ENCODE results near the gene DHRS2. TPM values are rescaled to one million over a fixed set of nuclear protein-coding genes. Genes with fewer than 3 reads are reported as not detected.

DHRS2 gene
- total and polyA plus RNA-seq, 2 of the 4 experiments (the other 2 are of a cell fraction), result 0.12 to 0.18 TPM

DNA sequence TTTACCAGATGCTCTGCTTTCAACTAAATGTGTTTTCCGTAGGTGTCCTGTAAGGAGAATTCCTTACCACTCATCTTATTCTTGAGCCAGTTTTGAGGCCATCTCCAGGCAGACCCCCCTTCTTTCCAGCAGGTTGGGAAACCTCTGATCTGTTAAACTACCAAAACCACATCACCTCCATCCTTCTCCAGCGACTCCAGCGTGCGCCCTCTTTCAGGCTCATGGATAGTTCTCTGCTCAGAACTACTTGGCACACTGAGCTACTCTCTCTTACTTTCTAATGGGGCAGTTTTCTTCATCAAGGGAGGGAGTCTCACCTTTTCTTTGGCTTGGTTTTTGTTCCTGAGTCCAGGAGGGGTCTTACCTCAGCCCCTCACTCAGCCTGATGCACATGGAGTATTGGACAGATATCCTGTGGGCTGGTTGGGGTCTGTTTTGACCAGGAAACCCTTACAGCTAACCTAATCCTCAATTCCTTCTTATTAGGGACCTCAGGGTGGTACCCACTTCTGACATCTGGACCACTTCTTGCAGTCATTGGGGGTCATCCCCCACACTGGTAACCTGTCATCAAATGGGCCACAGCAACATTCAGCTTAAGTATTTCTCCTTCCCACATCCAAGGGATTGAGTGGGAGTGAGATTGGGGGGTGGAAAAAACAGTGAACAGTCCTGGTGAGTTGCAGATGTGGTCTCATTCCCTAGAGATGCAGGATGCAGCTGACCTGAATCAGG lies 5.2 kb downstream of the DHRS2 start:
- in situ Hi-C loops (cut with MboI; ENCODE audit: low sequenced_read_pairs) (no loop called here), dilution Hi-C loops (cut with HindIII; ENCODE audit: low sequenced_read_pairs, unreplicated experiment) (no loop called here), intact Hi-C loops (cut with micrococcal nuclease) (no loop called here)
- Histone ChIP-seq H3K4me1 (ENCODE audit: control insufficient read depth, insufficient read depth, low read length) (no peaks in the 10 kb centered on the region), H4K5ac (ENCODE audit: low read depth, low read length) (no peak overlapping the region), H3K18ac (ENCODE audit: low read depth, low read length) (no peak overlapping the region), H3K4me2 (ENCODE audit: low read depth, low read length) (no peak overlapping the region), H2BK120ac (ENCODE audit: low read depth, low read length) (no peak overlapping the region), H2AK9ac (replicated peaks; ENCODE audit: low read depth, low read length, poor library complexity) (no peak overlapping the region), H3K27ac (ENCODE audit: insufficient read depth, low read length) (no peak overlapping the region), H3K4me3 (ENCODE audit: insufficient read depth, low read depth, low read length) (no peak overlapping the region), H3K23ac (ENCODE audit: low read depth, low read length) (no peak overlapping the region), H2AK5ac (ENCODE audit: low read depth, low read length) (no peak overlapping the region), H3K79me1 (ENCODE audit: low read depth in 1 of 2, low read length in 2 of 2) (no peaks in the 10 kb centered on the region), H3K27me3 (ENCODE audit: control insufficient read depth, insufficient read depth, low read length) (no peaks in the 10 kb centered on the region; the same call in 1 of the 2 replicates), H3K36me3 (ENCODE audit: control insufficient read depth, insufficient read depth, low read length) (no peaks in the 10 kb centered on the region), H4K8ac (ENCODE audit: low read depth in 2 of 2, low read length in 2 of 2) (no peak overlapping the region), H3K9me3 (ENCODE audit: control insufficient read depth, insufficient read depth, low read length) (no peaks in the 10 kb centered on the region), H2AFZ (replicated peaks; ENCODE audit: low read length, poor library complexity) (no peak overlapping the region), H4K20me1 (ENCODE audit: insufficient read depth, low read length) (no peaks in the 10 kb centered on the region), H3K9me1 (ENCODE audit: insufficient read depth, low read length) (no peaks in the 10 kb centered on the region), H3K56ac (ENCODE audit: extremely low read depth, insufficient read depth, low read length) (no peak overlapping the region), H2BK20ac (ENCODE audit: low read depth, low read length) (no peak overlapping the region), H2BK5ac (ENCODE audit: low read depth, low read length, poor library complexity, severe bottlenecking) (no peak overlapping the region), H2BK15ac (ENCODE audit: low read depth, low read length) (no peak overlapping the region), H3K14ac (replicated peaks; ENCODE audit: low read depth, low read length) (no peak overlapping the region), H4K91ac (ENCODE audit: insufficient read depth, low read depth, low read length) (no peak overlapping the region), H3K9ac (ENCODE audit: low read depth, low read length) (no peak overlapping the region), H3K4ac (ENCODE audit: low read depth, low read length) (no peak overlapping the region)
- ChIA-PET CTCF (interaction anchor here (0.6 to 1.3 kb wide), 4 partner anchors 9 to 52 kb away, joined by 3 to 4 read pairs (median 3); no protein-coding TSS in a partner anchor), POLR2A (ENCODE audit: unreplicated experiment) (no interaction called here)
- BruUV-seq (replicated peaks), result no TSS peak
- WGBS, 2 experiments (ENCODE audit: extremely low coverage in 2 of 2, insufficient read length in 1 of 2), result no CpG with 5 or more reads among the region's 4 CpGs
- ATAC-seq (ENCODE audit: low read depth), result no peak
- DNase-seq, result no peak
- TF ChIP-seq CHD1 (IDR thresholded peaks at IDR 0.05; ENCODE audit: low read depth, low read length), result no peak
- TF ChIP-seq MXI1 (IDR thresholded peaks at IDR 0.05; ENCODE audit: borderline replicate concordance, low read depth, low read length), result no peak
- TF ChIP-seq POLR2A (IDR thresholded peaks at IDR 0.05; ENCODE audit: low read depth, low read length), result no peak
- no peak for TF ChIP-seq CEBPB (IDR thresholded peaks at IDR 0.05; ENCODE audit: low read depth, low read length)
- no peak for TF ChIP-seq MAZ (IDR thresholded peaks at IDR 0.05; ENCODE audit: borderline replicate concordance, low read depth, low read length)
- TF ChIP-seq NFE2L2 (IDR thresholded peaks at IDR 0.05; ENCODE audit: low read depth, low read length), result no peak
- TF ChIP-seq, protein P1, sequence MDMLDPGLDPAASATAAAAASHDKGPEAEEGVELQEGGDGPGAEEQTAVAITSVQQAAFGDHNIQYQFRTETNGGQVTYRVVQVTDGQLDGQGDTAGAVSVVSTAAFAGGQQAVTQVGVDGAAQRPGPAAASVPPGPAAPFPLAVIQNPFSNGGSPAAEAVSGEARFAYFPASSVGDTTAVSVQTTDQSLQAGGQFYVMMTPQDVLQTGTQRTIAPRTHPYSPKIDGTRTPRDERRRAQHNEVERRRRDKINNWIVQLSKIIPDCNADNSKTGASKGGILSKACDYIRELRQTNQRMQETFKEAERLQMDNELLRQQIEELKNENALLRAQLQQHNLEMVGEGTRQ (IDR thresholded peaks at IDR 0.05; ENCODE audit: low read depth, low read length), result no peak
